ENCODE results near the gene U2AF1.
"Not testable (repeated sequence)": the region's sequence is repeated elsewhere in the genome, so short reads cannot be mapped to it uniquely, and the experiment has no call there.

GRCh38 chr21:43089463-43089862 is 17.9 kb downstream of the U2AF1 start:
- not testable (repeated sequence) for TF ChIP-seq PATZ1 (CRISPR knock-in tag; IDR thresholded peaks at IDR 0.05; ENCODE audit: borderline replicate concordance); RARB (CRISPR knock-in tag; IDR thresholded peaks at IDR 0.05)

Measured in SK-N-SH treated with all-trans-retinoic acid at 6 μM for 48 hours (cell line).